ENCODE measurements around the gene S100A12. TPM values are rescaled to one million over a fixed set of nuclear protein-coding genes. Genes with fewer than 3 reads are reported as not detected.

Gene S100A12
- total RNA-seq, 4 donors from 2014 or later: not detected

DNA sequence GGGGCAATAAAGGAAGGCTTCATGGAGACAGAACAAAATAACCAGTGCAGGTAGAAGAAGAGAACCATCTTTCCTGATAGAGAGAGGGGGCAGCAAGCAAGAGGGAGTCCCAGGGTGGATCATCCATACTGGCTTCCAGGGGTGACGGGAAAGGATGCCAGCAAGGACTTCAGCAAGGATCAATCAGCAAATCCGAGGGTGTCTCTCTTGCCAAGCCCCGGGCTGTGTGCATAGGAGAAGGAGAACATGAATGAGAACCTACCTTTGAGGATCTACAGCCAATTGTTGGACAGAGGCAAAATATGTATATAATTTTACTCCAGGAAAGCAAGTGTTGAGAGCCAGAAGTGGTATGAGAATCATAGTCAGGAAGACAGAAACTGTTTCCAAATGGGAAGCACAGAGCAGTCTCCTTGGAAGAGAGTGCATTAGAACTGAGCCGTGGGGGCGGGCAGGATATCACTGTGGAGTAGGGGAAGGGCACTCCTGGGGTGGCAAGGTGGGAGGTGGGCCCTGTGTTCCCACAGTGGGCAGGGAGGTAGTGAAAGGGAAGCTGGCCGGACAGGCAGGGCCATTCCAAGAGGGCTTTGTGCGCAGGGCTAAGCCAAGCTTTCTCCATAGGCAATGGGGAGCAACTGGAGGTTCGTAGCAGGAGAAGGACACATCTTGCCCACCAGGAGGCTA lies 18.9 kb downstream of the S100A12 start:
- no peak for TF ChIP-seq EP300 (IDR thresholded peaks at IDR 0.05)
- TF ChIP-seq, protein P1, sequence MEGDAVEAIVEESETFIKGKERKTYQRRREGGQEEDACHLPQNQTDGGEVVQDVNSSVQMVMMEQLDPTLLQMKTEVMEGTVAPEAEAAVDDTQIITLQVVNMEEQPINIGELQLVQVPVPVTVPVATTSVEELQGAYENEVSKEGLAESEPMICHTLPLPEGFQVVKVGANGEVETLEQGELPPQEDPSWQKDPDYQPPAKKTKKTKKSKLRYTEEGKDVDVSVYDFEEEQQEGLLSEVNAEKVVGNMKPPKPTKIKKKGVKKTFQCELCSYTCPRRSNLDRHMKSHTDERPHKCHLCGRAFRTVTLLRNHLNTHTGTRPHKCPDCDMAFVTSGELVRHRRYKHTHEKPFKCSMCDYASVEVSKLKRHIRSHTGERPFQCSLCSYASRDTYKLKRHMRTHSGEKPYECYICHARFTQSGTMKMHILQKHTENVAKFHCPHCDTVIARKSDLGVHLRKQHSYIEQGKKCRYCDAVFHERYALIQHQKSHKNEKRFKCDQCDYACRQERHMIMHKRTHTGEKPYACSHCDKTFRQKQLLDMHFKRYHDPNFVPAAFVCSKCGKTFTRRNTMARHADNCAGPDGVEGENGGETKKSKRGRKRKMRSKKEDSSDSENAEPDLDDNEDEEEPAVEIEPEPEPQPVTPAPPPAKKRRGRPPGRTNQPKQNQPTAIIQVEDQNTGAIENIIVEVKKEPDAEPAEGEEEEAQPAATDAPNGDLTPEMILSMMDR (IDR thresholded peaks at IDR 0.05): no peak
- no peak for TF ChIP-seq POLR2A (IDR thresholded peaks at IDR 0.05)
- no peak overlapping the region for H3K4me3 ChIP-seq
- no peak for DNase-seq (ENCODE audit: low spot score in 2 of 2)
- WGBS, 2 donors: 79 to 83% methylated on average over 8 of the region's 8 CpGs
- H3K36me3 ChIP-seq: no peaks in the 10 kb centered on the region
- H3K9me3 ChIP-seq: no peaks in the 10 kb centered on the region
- no peak overlapping the region for H3K27ac ChIP-seq
- H3K4me1 ChIP-seq: peaks cover 0 to 6% (median 0%) of the 10 kb centered on the region in 4 donors
- H3K27me3 ChIP-seq: peaks cover 0 to 8% of the 10 kb centered on the region in 2 donors

DNA sequence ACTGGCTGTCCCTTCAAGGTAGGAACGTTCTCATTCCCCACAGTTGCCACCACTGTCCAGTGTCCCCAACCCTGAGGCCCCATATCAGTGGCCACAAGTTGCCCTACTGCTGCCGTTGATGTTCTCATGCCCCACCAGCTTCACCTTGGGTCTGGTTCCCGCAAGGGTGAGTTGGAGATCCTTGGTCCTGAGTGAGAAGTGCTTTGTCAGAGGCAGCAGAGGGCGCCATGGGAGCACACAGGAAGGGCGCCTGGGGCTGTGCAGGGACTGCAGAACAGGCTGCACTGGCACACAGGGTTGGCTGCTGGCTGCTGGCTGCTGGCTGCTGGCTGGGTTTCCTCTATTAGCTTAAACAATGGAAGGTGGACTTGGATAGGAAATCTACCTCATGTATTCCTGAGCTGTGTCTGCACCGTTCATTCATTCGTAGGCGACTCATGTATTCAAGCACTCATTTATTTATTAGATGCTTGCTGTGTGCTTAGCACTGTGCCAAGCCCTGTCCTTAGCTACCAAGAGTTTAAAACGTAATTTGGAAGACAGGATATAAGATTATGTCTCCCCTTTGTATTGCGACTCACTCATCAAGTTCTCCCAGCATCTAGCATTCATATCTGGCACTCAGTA lies 19.9 kb downstream of the S100A12 start:
- TF ChIP-seq POLR2A (IDR thresholded peaks at IDR 0.05): no peak
- TF ChIP-seq, protein P1 (IDR thresholded peaks at IDR 0.05): peak in 2 of 5 experiments; percentile 23 to 34
- WGBS, 2 donors: 48 to 62% methylated on average over 10 of the region's 10 CpGs
- Histone ChIP-seq H3K9me3 (no peaks in the 10 kb centered on the region), H3K27me3 (peaks cover 0 to 13% of the 10 kb centered on the region in 2 donors), H3K4me1 (peaks cover 0 to 6% (median 0%) of the 10 kb centered on the region in 4 donors), H3K4me3 (no peak overlapping the region), H3K36me3 (no peaks in the 10 kb centered on the region), H3K27ac (no peak overlapping the region)
- no peak for DNase-seq (ENCODE audit: low spot score in 2 of 2)

DNA sequence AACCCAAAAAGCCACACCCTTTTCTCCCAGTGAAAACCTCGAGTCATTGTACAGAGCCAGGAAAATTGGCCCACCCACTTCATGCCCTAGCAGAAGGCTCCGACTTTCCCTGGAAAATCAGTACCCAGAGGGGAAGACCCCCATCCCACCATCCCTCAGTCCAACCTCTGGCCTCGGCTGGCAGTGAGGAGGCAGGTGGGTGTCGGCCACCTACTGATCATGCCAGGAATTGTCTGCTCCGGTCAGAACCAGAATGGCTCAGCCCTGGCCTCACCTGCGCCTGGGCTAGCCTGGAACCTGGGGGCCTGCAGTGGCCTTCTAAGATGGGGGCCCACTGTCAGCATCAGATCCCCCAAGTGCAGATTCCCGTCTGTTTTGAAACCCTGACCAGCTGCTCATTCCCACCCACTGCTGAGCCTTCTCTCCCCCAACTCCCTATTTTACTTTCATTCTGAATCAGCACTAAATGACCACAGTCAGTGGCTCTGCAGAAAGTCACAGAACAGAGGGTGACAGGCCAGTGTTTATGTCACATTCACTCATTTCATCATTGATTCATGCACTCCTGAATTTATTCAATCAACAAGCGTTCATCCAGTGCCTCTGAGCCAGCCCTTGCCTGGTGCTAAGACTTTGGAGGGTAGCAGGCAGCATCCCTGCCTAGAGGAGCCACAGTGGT lies 20.8 kb downstream of the S100A12 start:
- WGBS, 2 donors: 60 to 68% methylated on average over 8 of the region's 8 CpGs

DNA sequence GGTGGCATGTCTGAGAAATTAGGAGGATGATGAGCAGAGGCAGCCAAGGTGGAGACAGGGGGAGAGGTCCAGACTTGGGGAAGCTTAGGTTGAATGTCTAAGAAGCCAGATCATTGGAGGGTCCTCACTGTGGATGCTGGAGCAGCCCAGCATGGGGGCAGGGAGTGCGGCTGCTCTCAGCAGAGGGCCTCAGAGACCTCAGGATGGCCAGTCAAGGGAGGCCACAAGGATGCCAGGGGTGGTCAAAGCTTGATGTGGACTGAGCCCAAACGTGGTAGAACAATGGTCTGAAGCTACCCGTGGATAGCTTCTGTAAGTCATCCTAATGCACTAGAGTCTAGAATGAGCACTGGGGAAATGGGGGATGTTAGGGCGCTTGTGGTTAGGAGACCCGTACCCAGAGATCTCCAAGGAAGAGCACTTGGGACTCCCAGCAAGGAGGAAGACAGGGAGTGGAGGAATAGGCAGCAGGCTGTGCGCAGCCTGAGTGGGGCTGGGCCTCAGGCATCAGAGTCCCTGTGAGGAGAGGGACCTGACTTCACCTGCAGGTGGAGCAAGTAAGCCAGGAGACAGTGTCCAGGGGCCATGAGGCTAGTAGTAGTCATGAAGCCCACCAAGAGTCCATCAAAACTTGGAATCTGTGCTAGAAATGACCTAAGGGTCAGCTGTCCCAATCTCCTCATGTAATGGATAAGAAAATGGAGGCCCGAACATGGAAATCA lies 22.0 kb downstream of the S100A12 start:
- Histone ChIP-seq H3K9me3 (no peaks in the 10 kb centered on the region), H3K4me1 (peaks cover 0 to 6% (median 0%) of the 10 kb centered on the region in 4 donors), H3K4me3 (no peak overlapping the region), H3K27ac (no peak overlapping the region), H3K36me3 (no peaks in the 10 kb centered on the region), H3K27me3 (peaks cover 0 to 30% of the 10 kb centered on the region in 2 donors)
- 75 to 86% methylated on average over 7 of the region's 7 CpGs for WGBS, 2 donors
- no peak for DNase-seq (ENCODE audit: low spot score in 2 of 2)
- TF ChIP-seq POLR2A (IDR thresholded peaks at IDR 0.05) (no peak), EP300 (IDR thresholded peaks at IDR 0.05) (no peak)
- TF ChIP-seq, protein P1 (IDR thresholded peaks at IDR 0.05): peak in 1 of 5 experiments; percentile 13

More for the DNA sequence above, 20.8 kb downstream of the S100A12 start:
- Histone ChIP-seq H3K27me3 (peaks cover 0 to 20% of the 10 kb centered on the region in 2 donors), H3K36me3 (no peaks in the 10 kb centered on the region), H3K4me3 (no peak overlapping the region), H3K9me3 (no peaks in the 10 kb centered on the region), H3K27ac (no peak overlapping the region), H3K4me1 (peaks cover 0 to 6% (median 0%) of the 10 kb centered on the region in 4 donors)
- TF ChIP-seq, protein P1 (IDR thresholded peaks at IDR 0.05): no peak
- TF ChIP-seq POLR2A (IDR thresholded peaks at IDR 0.05) (no peak), EP300 (IDR thresholded peaks at IDR 0.05) (no peak)
- no peak for DNase-seq (ENCODE audit: low spot score in 2 of 2)
